GM12878 (cell line): ENCODE data around the gene DHX57.

Experiments used
- ATF2 ChIP-seq: IDR thresholded peaks from 2 replicates; pipeline ENCODE4 v1.6.1; 2012; ENCODE audit warnings: low read length, inconsistent platforms
- CEBPZ ChIP-seq: fragments of 150-350 bp; IDR thresholded peaks from 2 replicates; pipeline ENCODE4 v1.6.1; 2016; ENCODE audit warnings: low read depth, low read length
- CTCF ChIP-seq, 3 experiments: IDR thresholded peaks in 2 of 3; conservative IDR thresholded peaks in 1 of 3; 2 replicates each; pipeline ENCODE4 v1.5.1; 2011; ENCODE audit warnings: low read depth in 3 of 3, low read length in 3 of 3, mild to moderate bottlenecking in 3 of 3, control low read depth in 2 of 3, moderate library complexity in 2 of 3, inconsistent platforms in 1 of 3, mixed read lengths in 1 of 3; ENCODE audit not compliant: control insufficient read depth in 2 of 3, insufficient read depth in 1 of 3; ENCODE audit errors: extremely low read depth in 1 of 3
- MEF2A ChIP-seq: IDR thresholded peaks from 2 replicates; pipeline ENCODE4 v1.6.1; 2011; ENCODE audit warnings: low read depth, mild to moderate bottlenecking, low read length, moderate library complexity; ENCODE audit not compliant: insufficient read depth
- NBN ChIP-seq: fragments of 450-650 bp; IDR thresholded peaks from 2 replicates; pipeline ENCODE4 v1.6.1; 2016

DNA sequence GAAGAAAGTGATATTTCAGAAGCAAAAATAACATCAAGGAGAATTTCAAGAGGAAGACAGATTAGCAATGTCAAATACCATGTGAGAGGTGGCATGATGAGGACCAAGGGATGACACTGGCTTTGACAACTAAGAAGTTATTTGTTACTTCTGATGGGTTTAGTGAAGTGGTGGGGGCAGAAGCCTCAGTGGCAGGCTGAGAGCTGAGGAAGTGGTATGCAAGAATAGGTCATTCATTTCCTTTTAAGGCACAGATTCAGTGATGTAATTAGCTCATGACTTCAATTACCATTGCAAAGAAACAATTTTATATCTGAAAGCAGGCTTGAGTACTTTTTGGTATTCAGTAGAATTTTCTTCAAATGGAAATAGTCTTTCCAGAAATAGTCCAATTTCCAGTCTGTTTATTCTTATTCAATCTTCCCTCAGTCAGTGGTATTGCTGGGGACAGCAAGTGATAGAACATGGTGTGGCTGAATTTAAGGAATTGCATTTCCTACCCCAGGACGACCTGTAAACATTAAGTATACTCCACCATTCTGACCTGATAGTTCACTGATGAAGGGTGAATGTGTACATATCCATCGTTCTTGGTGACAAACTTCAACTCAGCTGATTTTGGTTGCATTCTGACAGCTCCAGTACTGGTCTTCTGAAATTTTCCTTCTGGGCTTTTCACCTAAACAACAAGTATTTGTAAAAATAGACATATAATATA is 69.6 kb downstream of the DHX57 start:
- TF ChIP-seq CEBPZ (no peak), CTCF (IDR thresholded peaks at IDR 0.05 in 2 of 3, conservative IDR thresholded peaks at IDR 0.05 in 1 of 3; ENCODE audit: control insufficient read depth in 2 of 3, extremely low read depth in 1 of 3, insufficient read depth in 1 of 3, low read depth in 3 of 3, low read length in 3 of 3) (no peak), ATF2 (no peak), NBN (no peak), MEF2A (no peak)
